GM06990 (cell line): ENCODE results near the gene KRT38.

Experiments
- DNase-seq: peaks from one replicate; pipeline ENCODE4 v3.0.0-alpha.2; 2011; ENCODE audit not compliant: insufficient read length; ENCODE audit errors: extremely low read depth
- H3K27me3 ChIP-seq: replicated peaks from 2 replicates; pipeline ENCODE4 v1.6.0; 2011; ENCODE audit warnings: low read length; ENCODE audit not compliant: control insufficient read depth, insufficient read depth
- H3K36me3 ChIP-seq: 2 replicates; pipeline ENCODE4 v1.5.1; 2011; ENCODE audit warnings: low read length; ENCODE audit not compliant: control insufficient read depth, insufficient read depth
- H3K4me3 ChIP-seq: replicated peaks from 2 replicates; pipeline ENCODE4 v1.5.1; 2011; ENCODE audit warnings: low read depth, mild to moderate bottlenecking, control low read depth, low read length
- TF ChIP-seq, protein P1 (sequence below): IDR thresholded peaks from 2 replicates; pipeline ENCODE4 v1.5.1; 2011; ENCODE audit warnings: low read length, control low read depth, mild to moderate bottlenecking, inconsistent platforms; ENCODE audit not compliant: insufficient read depth, poor library complexity, severe bottlenecking

KRT38 gene

DNA sequence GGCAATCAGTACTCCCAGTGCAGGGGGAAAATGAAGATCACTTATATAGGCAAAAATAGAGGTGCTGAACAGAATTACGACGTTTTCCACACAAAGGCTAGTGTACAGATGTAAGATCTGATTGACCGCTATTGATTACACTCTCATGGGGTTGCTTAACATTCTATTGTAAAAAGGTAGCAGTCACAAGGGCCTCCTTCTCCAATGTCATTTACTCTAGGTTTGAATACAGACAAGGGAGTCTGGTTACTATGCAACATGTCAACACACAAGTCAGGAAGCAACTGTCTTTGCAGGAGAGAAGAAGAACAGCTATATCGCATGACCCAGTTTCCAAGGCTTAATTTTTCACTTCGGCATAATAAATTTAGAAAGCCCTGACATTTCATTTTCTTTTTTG lies 24.3 kb downstream of the KRT38 start:
- no peaks in the 10 kb centered on the region for H3K27me3 ChIP-seq
- no peak overlapping the region for H3K4me3 ChIP-seq
- no peaks in the 10 kb centered on the region for H3K36me3 ChIP-seq
- TF ChIP-seq, protein P1, sequence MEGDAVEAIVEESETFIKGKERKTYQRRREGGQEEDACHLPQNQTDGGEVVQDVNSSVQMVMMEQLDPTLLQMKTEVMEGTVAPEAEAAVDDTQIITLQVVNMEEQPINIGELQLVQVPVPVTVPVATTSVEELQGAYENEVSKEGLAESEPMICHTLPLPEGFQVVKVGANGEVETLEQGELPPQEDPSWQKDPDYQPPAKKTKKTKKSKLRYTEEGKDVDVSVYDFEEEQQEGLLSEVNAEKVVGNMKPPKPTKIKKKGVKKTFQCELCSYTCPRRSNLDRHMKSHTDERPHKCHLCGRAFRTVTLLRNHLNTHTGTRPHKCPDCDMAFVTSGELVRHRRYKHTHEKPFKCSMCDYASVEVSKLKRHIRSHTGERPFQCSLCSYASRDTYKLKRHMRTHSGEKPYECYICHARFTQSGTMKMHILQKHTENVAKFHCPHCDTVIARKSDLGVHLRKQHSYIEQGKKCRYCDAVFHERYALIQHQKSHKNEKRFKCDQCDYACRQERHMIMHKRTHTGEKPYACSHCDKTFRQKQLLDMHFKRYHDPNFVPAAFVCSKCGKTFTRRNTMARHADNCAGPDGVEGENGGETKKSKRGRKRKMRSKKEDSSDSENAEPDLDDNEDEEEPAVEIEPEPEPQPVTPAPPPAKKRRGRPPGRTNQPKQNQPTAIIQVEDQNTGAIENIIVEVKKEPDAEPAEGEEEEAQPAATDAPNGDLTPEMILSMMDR, result no peak
- no peak for DNase-seq

DNA sequence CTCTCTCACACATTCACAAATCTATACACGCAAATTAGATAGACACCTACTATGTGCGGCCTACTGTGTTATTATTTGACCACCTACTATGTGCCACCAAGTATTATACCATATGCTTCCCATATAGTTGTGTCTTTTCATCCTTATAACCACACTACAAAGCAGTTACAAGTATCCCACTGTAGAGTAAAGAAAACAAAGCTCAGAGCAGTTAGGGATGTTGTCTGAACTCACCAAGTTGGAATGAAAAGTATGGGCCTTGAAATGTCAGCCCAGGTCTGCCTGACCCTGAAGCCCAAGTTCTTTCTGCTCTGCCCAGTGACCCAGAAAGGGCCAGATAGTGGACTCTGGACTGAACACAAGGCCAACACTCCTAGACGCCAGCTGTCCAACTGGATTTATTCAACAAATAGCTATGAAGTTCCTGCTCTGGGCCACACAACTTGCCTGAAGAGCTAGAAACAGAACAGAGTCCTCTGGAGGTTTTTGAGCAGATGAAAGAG lies 24.9 kb downstream of the KRT38 start:
- Histone ChIP-seq H3K27me3 (no peaks in the 10 kb centered on the region), H3K4me3 (no peak overlapping the region), H3K36me3 (no peaks in the 10 kb centered on the region)
- DNase-seq, result no peak
- TF ChIP-seq, protein P1, result no peak

GRCh38 chr17:41415411-41415810 lies 25.4 kb downstream of the KRT38 start:
- H3K36me3 ChIP-seq, result no peaks in the 10 kb centered on the region
- no peak for DNase-seq
- no peak overlapping the region for H3K4me3 ChIP-seq
- TF ChIP-seq, protein P1, result no peak
- no peaks in the 10 kb centered on the region for H3K27me3 ChIP-seq

GRCh38 chr17:41413982-41414381 lies 26.8 kb downstream of the KRT38 start:
- H3K4me3 ChIP-seq, result no peak overlapping the region
- DNase-seq, result no peak
- H3K27me3 ChIP-seq, result no peaks in the 10 kb centered on the region
- H3K36me3 ChIP-seq, result no peaks in the 10 kb centered on the region
- TF ChIP-seq, protein P1, result no peak

DNA sequence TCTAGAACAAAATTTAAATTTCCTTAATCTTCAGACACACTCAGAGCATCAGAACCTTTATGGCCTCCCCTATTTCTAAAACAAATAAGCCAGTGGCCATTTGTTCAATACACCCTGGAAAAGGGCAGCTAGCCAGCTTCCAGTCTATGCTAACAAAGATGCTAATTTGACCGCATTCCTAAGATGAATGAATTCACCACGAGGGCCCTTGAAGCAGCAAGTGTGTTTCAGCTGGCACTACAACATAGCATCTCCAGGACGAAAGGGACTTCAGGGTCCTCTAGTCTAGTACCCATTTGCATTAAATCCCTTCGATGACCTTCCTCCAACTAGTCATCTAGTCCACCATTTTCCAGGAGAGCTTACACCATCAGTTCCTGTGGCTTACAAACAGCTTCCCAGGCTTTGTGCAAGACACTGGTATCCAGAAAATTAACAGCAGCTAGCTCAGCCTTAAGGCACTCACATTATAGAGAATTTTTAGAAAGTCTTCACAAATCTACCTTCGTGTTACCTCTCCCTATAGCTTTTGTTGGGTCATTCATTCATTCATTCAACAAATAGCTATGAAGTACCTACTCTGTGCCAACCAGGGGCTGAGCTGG lies 27.3 kb downstream of the KRT38 start:
- TF ChIP-seq, protein P1, result no peak
- no peak for DNase-seq

DNA sequence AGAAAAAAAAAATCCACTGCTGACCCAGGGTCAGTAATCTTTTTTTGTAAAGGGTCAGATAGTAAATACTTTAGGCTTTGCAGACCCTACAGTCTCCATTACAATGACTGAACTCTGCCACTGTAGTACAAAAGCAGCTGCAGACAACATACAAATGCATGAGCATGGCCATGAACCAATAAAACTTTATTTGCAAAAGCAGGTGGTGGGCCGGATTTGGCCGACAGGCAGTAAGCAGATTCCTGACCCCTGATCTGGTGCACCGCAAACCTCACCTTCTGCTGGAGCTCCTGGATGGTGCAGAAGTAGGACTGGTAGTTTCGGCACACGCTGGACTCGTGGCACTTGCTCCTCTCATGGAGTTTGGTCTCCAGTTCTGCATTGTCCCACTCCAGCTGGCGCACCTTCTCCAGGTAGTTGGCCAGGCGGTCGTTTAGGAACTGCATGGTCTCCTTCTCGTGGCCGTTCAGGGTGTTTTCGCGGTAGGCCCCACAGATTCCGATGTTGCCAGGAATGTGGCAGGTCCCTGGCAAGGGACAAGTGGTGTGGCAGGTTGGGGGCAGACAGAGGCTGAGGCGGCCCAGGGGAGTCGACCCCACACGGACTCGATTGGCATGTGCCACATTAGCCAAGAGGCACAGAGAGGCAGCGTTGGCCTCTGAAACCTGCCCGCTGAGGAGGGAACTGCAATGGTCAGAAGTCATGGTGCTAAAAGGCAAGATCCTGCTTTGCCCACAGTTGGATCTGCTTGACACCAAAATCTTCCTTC lies 29.5 kb downstream of the KRT38 start:
- no peak for DNase-seq
- Histone ChIP-seq H3K36me3 (no peaks in the 10 kb centered on the region), H3K4me3 (no peak overlapping the region), H3K27me3 (no peaks in the 10 kb centered on the region)
- TF ChIP-seq, protein P1, result no peak

More for the DNA sequence above, 27.3 kb downstream of the KRT38 start:
- H3K4me3 ChIP-seq, result no peak overlapping the region
- no peaks in the 10 kb centered on the region for H3K27me3 ChIP-seq
- H3K36me3 ChIP-seq, result no peaks in the 10 kb centered on the region
